HG03439 (cell line): ENCODE measurements around the gene CD163L1.

Experiments
- ATAC-seq: cut with Tn5 transposase; IDR thresholded peaks from one replicate; pipeline ENCODE4 v1.9.1; 2021; ENCODE audit warnings: mild to moderate bottlenecking, moderate library complexity; ENCODE audit not compliant: unreplicated experiment

Gene CD163L1

DNA sequence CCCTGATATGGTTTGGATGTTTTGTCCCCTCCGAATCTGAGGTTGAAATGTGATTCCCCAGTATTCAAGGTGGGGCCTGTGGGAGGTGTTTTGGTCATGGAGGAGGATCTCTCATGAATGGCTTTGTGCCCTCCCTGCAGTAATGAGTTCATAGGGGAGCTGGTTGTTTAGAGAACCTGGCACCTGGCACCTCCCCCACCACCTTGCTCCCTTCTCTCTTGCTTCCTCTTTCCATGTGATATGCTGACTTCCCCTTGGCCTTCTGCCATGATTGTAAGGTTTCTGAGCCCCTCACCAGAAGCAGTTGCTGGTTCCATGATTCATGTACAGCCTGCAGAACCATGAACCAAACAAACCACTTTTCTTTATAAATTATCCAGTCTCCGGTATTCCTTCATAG, 32.6 kb downstream of the CD163L1 start:
- ATAC-seq: no peak

DNA sequence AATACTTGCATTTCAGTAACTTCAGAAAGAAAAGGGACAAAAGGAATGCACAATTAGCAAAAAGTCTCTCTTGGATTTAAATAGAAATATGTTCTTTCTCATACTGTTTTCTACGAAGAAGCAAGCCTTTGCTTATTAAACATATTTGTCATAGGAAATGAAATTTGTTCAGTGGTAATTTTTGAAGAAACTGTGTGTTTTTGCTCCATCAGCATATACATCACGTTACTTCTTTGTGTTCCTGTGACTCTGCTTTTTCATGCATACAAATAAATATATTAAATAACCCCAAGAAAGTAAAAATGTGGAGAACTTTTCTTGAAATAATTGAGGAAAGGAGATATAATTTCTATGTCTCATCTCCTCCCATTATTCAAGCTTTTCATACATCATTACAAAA, 39.7 kb downstream of the CD163L1 start:
- ATAC-seq: no peak

DNA sequence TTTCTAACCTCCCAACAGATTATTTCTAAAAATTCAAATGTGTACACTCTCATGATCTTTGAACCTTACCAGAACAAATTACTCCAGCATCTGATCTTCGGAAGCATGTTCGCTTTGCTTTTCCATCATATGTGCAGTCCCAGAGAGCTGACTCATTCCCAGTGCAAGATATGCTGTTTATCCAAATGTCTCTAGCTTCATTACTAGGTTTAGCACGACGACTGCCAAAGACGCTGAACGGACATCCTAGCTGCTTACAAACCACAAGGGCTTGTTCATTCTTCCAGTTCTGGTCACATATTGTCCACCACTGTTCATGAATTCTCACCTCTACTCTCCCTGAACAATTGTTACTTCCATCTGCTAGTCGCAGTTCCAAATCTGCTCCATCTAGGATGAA, 40.5 kb downstream of the CD163L1 start:
- ATAC-seq: no peak

DNA sequence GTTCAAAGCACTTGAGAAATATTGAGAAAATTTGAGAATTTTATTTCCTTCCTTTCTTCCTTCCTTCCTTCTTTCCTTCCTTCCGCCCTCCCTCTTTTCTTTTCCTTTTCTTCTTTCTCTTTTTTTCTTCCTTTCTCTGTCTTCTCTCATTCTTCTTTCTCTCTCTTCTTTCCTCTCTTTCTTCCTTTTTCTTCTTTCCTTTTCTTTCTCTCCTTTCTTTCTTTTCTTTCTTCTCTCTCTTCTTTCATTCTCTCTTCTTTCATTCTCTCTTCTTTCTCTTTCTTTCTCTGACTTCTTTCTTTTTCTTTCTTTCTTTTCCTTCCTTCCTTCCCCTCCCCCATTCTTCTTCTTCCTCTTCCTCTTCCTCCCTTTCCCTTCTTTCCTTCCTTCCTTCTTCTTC, 44.9 kb downstream of the CD163L1 start:
- ATAC-seq: no peak

DNA sequence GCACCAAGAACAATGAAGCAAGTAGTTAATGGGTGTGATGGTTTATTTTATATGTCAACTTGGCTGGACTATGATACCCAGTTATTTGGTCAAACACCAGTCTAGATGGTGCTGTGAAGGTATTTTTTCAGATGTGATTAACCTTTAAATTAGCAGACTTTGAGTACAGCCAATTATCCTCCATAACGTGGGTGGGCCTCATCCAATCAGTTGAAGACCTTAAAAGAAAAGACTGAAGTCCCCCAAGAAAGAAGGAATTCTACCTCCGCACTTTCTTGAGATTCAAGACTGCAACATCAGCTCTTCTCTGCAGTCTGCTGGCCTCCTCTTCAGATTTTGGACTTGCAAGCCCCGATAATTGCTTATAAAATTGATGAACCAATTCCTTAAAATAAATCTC, 47.5 kb downstream of the CD163L1 start:
- ATAC-seq: no peak

DNA sequence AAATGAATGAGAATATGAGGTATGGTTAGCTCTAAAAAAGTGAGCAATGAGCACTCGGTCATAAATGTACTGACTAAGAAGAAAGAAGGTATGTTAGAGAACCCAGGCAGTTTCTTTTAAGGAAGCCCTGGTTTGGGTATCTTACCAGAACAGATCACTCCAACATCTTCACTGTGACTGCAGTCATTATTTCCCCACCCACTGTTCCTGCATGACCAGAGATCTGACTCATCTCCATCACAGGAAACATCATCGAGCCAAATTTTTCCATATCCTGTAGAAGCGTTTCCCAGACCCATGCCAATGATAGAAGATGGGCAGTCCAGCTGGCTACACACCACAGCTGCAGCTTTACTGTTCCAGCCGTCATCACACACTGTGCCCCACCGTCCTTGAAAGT, 48.0 kb downstream of the CD163L1 start:
- no peak for ATAC-seq

DNA sequence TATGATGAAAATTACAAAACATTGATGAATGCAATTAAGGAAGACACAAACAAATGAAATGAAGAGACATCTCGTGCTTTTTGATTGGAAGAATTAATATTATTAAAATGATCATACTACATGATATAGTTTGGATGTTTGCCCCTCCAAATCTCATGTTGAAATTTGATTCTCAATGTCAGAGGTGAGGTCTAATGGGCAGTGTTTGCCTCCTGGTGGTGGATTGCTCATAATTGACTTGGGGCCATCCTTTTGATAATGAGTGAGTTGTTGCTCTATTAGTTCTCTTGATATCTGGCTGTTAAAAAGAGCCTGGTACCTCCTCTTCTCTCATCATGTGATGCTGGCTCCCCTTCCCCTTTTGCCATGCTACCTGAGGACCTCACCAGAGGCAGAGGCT, 56.7 kb downstream of the CD163L1 start:
- ATAC-seq: no peak

DNA sequence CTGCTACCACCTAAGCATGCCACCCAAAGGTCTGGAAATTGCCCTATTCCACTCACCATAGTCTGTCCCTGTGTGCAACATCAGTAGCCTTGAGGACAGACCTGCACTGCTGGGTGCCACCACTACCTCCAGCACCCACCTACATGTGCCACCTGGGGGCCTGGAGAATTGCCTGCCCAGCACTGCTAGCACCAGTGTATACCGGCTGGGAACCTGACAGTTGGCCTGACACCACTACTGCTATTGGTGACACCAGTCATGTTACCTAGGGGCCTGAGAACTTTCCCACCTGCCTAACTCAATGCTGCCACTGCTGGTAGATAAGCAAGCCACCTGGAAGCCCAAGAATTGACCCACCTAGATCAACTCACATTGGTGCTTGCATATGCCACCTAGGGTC, 60.8 kb downstream of the CD163L1 start:
- ATAC-seq: no peak

DNA sequence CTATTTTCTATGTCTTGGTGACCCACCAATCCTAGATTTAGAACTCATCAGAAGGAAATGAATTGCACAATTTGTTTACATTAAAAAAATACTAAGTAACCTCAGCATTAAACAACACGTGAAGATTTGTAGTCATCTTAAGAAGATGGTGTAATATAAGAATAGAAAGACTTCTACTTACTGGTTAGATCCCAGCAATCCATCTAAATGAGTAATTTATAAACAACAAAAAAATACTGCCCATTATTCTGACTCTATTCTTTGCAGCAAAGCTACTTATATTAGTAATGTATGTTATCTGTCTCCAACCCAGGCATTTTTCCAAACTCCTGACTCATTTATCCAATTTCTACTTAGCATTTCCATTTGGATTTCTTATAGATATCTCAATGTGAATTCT, 67.8 kb downstream of the CD163L1 start:
- ATAC-seq: no peak

DNA sequence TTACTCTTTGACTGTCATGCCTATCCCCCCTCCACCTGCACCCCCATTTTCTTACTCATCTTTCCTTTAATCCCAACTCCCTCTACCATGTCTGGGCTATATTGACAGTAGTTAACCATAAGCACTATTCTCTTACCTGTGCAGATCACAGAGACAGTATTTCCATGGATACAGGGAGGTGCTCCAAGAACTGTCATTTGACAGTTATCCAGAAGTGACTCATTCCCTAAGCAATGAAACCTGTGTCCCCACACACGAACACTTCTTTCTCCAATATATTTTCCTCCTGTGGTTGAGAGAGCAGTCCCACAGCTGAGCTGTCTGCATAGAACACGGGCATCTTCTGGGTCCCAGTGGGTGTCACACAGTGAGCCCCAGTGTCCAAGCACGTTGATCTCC, 68.8 kb downstream of the CD163L1 start:
- ATAC-seq: no peak

DNA sequence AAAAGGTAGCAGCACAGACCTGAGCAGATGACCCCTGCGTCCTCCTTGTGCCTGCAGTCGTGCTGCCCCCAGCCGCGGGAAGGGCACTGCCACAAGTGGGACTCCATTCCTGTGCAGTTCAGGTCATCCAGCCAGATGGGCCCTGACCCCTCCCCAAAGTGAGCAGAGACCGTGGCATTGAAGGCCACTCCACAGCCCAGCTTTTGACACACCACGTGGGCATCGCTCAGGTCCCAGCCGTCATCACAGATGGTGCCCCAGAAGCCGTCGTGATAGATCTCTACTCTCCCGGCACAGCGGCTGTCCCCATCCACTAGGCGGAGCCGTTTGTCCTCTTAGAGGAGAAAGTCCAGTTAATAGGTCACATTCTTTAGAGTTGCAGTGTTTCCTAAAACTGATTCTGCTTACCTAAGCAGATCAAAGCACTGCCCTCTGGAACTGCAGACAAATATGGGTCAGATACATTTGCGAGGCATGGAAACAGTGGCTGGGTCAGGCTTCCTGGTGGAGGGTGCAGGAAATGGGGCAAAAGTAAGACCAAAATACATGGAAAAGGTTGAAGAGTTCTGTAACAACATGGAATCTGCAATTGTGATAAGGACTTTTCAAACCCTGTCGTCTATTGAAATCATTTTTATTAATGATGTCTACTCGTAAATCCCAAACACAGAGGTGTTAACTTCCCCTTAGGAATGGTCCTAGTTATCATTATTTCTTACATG, 69.4 kb downstream of the CD163L1 start:
- ATAC-seq: no peak

DNA sequence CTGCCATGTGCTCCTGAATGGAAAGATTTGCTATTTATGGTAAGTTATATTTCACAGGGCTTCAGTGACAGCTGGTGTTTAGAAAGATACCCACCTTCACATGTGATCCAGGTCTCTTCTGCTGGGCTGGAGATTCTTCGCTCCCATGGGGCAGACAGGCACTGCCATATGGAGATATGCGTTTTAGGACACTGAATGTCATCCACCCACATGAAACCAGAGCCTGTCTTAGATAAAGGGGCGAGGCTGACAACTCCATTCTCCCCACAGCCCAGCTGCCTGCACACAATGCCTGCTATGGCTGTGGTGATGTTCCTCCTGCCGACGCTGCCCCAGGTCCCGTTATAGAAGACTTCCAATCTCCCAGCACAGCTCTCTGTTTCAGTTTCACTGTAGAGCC, 70.7 kb downstream of the CD163L1 start:
- ATAC-seq: no peak

DNA sequence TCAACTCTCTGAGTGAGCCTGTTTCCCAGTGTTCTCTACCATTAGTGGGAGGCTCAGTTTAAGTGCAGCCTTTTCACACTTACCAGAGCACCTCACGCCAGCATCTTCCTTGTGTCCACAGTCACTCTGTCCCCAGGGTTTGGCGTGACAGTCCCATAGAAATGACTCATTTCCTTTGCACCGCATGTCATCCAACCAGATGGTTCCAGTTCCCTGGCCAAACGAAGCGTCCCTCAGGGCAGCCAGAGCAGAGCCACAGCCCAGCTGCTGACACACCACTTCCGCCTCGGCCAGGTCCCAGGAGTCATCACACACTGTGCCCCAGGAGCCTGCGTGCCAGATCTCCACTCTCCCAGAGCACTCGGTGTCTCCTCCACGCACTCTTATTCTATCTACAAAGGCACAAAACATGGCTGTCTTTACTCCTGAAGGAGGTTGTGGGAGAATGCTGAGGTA, 74.7 kb downstream of the CD163L1 start:
- no peak for ATAC-seq

DNA sequence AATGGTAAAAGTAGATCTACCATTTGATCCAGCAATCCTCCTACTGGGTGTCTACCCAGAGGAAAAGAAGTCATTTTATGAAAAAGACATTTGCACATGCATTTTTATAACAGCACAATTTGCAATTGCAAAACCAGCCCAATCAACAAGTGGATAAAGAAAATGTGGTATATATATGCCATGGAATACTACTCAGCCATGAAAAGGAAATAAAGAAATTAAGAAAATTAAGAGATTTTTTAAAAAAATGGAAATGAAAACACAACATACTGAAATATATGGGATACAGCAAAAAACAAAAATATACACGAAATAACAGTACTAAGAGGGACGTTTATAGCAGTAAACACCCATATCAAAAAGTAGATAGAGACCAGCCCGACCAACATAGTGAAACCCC, 81.2 kb downstream of the CD163L1 start:
- ATAC-seq: no peak

DNA sequence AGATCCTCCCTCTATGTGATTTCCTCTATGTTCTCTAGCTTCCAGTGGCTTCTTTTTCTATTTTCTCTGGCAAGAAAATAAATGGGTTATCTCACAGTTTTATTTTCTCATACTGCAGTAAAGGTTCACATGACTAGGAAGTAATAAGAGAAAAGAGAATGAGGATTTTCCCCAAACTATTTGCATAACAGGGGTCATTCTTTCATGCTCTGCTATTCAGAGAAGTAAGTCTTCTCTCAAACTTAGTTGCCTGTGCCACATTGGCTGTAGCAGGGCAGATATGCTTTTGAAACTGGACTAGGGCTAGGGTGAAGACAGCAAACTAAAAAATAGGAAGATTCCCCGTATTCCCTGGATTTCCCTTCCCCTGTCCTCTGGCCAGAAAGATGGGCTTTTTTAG, 82.7 kb downstream of the CD163L1 start:
- no peak for ATAC-seq

DNA sequence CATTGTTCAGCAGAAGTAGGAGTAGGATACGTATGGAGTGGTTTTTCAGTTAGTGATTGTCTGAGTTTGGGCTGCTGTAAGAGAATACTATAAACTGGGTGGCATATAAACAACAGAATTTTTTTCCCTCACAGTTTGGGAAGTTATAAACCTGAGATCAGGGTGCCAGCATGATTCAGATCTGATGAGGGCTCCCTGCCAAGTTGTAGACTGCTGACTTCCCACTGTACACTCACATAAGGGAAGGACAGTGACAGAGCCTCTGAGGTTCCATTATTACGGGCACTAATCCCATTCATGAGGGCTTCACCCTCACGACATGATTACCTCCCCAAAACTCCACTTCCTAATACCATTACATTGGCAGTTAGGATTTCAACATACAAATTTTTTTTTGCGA, 89.4 kb downstream of the CD163L1 start:
- ATAC-seq: no peak

DNA sequence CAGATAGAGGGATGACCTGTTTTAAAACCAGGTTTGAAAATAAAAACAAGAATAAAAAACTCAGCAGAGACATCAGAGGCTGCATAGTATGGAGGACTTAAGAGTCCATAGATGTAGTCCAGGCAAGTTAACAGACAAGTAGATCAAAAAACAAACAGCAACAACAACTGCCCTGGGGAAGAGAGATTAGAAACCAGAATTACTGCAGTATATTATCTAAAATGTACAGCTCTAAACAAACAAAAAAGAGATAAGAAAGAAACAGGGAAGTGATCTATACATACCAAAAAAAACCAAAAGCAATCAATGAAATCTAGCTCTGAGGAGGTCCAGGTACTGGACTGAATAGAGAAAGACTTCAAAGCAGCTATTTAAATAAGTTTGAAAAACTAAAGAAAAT, 91.3 kb downstream of the CD163L1 start:
- no peak for ATAC-seq

DNA sequence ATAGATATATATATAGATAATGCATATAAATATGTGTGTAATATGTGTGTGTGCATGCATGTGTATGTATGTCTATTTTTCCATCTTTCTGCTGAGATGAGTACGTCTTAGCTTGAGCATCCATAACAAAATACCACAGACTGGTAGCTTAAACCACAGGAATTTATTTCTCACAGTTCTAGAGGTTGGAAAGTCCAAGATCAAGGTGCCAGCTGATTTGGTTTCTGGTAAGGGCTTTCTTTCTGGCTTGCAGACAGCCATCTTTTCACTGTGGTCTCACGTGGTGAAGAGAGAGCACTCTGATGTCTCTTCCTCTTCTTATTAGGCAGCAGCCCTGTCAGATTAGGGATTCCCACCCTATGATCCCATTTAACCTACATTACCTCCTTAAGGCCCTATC, 92.8 kb downstream of the CD163L1 start:
- ATAC-seq: no peak

DNA sequence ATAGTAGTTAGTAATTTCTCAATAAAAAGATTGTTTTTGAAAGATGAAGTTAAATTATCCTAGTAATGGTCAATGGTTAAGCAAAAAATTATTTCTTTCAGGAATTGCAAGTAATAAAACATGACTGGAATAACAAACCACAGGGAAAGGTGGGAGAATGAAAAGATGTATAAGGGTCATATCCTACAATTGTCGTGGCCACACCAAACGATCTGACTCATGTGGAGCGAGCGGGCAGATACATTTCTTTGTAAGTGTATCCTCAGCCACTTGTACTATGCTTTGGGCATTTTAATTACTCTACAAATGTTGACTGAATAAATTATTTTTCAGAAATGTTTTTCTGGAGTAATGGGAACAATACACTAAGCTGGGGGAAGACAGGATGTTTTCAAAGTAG, 94.5 kb downstream of the CD163L1 start:
- no peak for ATAC-seq

DNA sequence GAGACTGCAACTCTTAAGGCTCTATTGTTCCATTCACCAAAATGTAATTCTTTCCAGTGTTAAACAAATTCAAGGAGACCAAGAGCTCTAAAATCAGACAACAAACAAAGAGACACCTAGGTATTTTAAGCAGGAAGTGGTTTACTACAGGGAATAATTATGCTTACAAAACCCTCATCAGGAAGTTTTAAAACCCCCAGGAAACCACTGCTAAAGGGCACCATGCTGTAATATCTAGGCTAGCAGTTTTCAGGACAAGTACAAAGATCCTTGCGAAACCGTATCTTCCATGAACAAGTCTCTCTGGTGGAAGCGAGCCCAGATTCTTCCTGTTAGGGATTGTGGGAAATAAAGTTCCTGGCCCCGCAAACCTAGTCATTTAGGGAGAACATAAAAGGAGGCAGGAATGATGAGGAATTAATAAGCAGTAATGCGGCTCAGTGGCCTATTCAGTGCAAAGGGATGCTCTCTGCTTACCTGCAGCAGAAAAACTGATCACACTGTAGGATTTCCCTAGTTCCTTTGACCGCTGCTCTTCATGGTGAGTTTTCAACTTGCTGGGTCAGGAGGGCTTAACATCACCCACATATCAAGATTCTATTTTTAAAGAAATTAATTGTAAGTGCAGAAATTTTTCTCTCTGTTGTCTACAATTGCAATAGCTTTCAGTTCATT, 97.3 kb downstream of the CD163L1 start:
- ATAC-seq: no peak

DNA sequence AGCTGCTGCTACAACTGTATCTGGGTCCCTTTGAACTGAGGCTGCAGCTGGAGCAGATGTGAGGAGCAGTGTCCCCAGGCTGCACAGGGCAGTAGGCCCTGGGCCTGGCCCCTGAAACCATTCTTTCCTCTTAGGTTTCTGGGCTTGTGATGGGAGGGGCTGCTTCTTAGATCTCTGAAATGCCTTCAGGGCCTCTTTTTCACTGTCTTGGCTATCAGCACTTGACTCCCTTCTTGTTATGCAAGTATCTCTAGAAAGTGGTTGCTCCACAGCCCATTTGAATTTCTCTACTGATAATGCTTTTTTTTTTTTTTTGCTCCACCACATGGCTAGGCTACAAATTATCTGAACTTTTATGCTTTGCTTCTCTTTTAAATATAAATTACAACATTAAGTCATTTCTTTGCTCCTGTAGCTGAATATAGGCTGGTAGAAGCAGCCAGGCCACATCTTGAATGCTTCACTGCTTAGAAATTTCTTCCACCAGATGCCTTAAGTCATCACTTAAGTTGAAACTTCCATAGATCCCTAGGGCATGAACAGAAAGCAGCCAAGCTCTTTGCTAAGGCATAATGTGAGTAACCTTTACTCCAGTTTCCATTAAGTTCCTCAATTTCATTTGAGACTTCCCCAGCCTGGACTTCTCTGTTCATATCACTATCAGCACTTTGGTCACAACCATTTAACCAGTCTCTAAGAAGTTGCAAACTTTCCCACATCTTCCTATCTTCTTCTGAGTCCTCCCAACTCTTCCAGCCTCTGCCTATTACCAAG, 98.9 kb downstream of the CD163L1 start:
- no peak for ATAC-seq

DNA sequence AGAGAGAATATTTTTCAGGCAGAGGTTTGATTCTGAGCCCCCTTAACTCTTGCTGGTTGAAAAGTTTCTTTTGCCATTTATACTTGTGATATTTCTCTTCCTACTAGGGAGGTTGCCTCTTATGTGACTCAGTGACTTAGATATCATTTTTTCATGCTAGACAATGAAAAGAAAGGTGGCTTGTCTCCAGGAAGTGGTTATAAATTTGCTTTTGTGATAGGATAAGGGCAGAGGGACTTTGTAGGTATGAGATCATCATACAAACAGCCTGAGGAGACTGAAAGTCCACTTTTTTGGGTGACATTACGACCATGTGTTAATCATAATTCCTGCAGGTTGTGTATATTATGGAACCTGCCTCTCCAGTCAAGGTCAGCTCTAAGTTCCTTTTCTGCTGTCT, 104.3 kb downstream of the CD163L1 start:
- ATAC-seq: no peak
